KMS-11 (cell line): ENCODE results near the gene RAD9A.

Experiments used
- H2AFZ ChIP-seq: fragments of 200-600 bp; sonication (generic); 2 replicates; pipeline ENCODE4 v1.6.1; 2016; ENCODE audit warnings: antibody characterized with exemption, mixed run types, low read depth
- H3K27ac ChIP-seq: fragments of 200-600 bp; sonication (generic); 2 replicates; pipeline ENCODE4 v1.6.1; 2016; ENCODE audit warnings: mild to moderate bottlenecking, mixed run types
- H3K27me3 ChIP-seq: fragments of 200-600 bp; sonication (generic); 2 replicates; pipeline ENCODE4 v1.6.1; 2017; ENCODE audit warnings: mild to moderate bottlenecking, low read depth, mixed run types, moderate library complexity; ENCODE audit not compliant: insufficient read depth
- H3K36me3 ChIP-seq: fragments of 200-600 bp; sonication (generic); 2 replicates; pipeline ENCODE4 v1.6.1; 2017; ENCODE audit warnings: mild to moderate bottlenecking, mixed run types; ENCODE audit not compliant: insufficient read depth
- H3K4me1 ChIP-seq: fragments of 200-600 bp; sonication (generic); 2 replicates; pipeline ENCODE4 v1.6.1; 2016; ENCODE audit warnings: mild to moderate bottlenecking, low read depth, mixed run types; ENCODE audit not compliant: poor library complexity, severe bottlenecking
- H3K4me2 ChIP-seq: fragments of 200-600 bp; sonication (generic); 2 replicates; pipeline ENCODE4 v1.7.0; 2016; ENCODE audit warnings: mild to moderate bottlenecking, mixed run types
- H3K4me3 ChIP-seq: fragments of 200-600 bp; sonication (generic); IDR thresholded peaks from 2 replicates; pipeline ENCODE4 v1.6.1; 2017; ENCODE audit warnings: low read depth, low read length, mixed read lengths; ENCODE audit not compliant: insufficient read depth
- H3K79me2 ChIP-seq: fragments of 200-600 bp; sonication (generic); 2 replicates; pipeline ENCODE4 v1.6.1; 2016; ENCODE audit warnings: low read depth, mixed run types; ENCODE audit not compliant: insufficient read depth
- H3K9ac ChIP-seq: fragments of 200-600 bp; sonication (generic); 2 replicates; pipeline ENCODE4 v1.6.1; 2016; ENCODE audit warnings: mild to moderate bottlenecking, mixed run types
- H4K20me1 ChIP-seq: fragments of 200-600 bp; sonication (generic); 2 replicates; pipeline ENCODE4 v1.6.1; 2016; ENCODE audit warnings: mild to moderate bottlenecking, mixed run types; ENCODE audit not compliant: insufficient read depth
- TF ChIP-seq, protein P1 (sequence below): fragments of 200-600 bp; sonication (generic); conservative IDR thresholded peaks from 2 replicates; pipeline ENCODE4 v1.6.1; 2017; ENCODE audit warnings: low read depth, mild to moderate bottlenecking, antibody characterized with exemption, low read length, moderate library complexity, mixed read lengths

RAD9A gene

DNA sequence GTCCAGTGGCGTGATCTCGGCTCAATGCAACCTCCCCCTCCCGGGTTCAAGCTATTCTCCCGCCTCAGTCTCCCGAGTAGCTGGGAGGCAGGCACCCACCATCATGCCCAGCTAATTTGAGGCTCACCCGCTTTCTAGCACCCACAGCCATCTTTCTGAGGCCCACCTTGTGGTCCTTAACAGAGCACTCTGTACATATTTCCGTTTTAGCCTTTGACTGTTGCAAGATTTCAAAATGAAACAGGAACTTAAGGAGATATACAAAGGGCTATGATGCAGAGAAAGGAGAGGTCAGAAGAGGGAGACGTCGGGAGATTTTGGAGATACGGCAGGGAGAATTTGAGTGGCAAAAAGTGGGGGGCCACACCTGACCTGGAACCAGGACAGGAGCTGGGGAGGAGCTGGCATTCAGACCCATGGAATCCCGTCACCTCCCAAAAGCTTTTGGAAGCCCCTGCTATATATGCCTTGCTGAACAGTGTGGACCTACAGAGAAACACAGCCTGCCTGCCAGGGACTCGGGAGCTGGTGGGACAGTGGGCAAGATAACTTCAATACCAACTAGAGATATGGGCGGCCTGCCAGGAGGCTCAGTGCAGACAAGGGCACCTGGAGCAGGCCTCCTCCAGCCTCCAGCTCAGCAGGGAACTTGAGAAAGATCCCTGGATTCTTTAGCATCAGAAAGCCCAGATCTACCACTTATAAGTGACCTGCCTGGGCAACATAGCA, 10.4 kb upstream of the RAD9A start:
- Histone ChIP-seq H3K4me2 (no peak overlapping the region), H3K27ac (no peak overlapping the region)

DNA sequence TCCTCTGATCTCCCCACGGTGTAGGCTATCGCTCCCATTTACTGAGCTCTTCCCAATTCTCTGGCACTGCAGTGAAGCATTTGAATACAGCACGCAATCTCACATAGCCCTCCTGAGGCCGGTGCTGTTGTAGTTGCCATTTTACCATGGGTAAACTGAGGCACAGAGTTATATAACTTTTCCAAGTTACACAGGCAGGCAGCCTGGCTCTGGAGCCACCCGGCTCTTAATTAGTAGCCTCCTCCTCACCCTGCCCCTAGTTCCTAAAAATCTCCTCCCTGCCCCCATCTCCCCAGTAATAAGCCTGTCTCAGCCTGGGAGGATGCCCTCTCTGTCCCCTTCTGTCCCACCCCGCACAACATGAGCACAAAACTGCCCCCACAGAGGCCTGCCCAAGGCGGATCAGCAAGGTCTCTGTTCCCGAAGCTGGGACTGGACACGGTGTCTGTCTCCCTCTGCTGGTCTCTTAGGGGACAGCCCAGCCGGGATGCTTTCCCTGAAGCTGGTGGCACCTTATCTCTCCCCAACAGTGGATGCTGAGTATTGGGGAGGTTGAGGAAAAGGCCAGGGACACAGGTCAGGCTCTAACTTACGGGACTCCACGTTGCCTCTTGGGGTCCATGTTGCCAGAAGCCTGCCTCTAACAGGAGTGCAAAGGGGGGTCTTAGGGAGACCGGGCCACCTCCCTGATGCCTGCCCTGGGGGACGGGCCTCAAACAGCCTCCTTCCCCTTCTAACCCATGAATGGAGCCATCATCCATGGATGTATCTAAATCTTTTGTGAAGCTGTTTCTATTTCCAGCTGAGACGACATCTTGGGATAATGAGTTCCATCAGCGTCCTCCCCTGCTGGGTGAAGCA, 9.3 kb upstream of the RAD9A start:
- H3K27ac ChIP-seq: no peak overlapping the region
- no peaks in the 10 kb centered on the region for H3K79me2 ChIP-seq
- peaks cover 4% of the 10 kb centered on the region for H3K4me1 ChIP-seq
- no peaks in the 10 kb centered on the region for H3K36me3 ChIP-seq
- H3K27me3 ChIP-seq: peaks cover 24% of the 10 kb centered on the region
- H4K20me1 ChIP-seq: no peaks in the 10 kb centered on the region
- no peak overlapping the region for H3K4me2 ChIP-seq
- no peak overlapping the region for H3K4me3 ChIP-seq
- no peak overlapping the region for H3K9ac ChIP-seq
- no peak overlapping the region; the same call in 1 of the 2 replicates for H2AFZ ChIP-seq
- TF ChIP-seq, protein P1, sequence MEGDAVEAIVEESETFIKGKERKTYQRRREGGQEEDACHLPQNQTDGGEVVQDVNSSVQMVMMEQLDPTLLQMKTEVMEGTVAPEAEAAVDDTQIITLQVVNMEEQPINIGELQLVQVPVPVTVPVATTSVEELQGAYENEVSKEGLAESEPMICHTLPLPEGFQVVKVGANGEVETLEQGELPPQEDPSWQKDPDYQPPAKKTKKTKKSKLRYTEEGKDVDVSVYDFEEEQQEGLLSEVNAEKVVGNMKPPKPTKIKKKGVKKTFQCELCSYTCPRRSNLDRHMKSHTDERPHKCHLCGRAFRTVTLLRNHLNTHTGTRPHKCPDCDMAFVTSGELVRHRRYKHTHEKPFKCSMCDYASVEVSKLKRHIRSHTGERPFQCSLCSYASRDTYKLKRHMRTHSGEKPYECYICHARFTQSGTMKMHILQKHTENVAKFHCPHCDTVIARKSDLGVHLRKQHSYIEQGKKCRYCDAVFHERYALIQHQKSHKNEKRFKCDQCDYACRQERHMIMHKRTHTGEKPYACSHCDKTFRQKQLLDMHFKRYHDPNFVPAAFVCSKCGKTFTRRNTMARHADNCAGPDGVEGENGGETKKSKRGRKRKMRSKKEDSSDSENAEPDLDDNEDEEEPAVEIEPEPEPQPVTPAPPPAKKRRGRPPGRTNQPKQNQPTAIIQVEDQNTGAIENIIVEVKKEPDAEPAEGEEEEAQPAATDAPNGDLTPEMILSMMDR: peak; percentile 85

More for the DNA sequence above, 10.4 kb upstream of the RAD9A start:
- Histone ChIP-seq H3K4me3 (no peak overlapping the region), H3K4me1 (peaks cover 4% of the 10 kb centered on the region), H4K20me1 (no peaks in the 10 kb centered on the region), H3K36me3 (no peaks in the 10 kb centered on the region), H3K27me3 (peaks cover 35% of the 10 kb centered on the region), H2AFZ (no peak overlapping the region), H3K9ac (no peak overlapping the region), H3K79me2 (no peaks in the 10 kb centered on the region)
- TF ChIP-seq, protein P1: no peak

DNA sequence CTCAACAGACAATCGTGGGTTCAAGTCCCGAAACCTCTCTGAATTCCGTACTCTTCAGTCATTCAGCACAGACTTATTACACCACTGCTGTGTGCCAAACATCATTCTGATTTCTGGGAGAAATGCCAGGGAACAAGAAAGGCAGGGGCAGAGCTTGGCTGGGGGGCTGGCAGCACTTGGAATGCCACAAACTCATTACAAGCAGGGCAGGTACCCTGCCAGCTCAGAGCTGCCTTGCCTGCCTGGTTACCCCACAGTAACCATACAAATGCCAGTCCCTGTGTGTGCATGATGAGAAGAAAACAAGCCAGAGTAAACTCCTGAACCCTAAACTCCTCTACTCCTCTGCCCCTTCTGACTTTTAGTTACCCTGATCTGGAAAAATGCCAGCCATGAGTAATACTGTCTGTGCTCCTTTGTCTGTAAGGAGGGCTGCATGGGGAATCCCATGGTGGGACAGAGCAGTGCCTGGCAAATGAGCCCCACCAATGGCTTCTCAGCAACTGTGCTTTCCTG, 6.9 kb upstream of the RAD9A start:
- H3K4me1 ChIP-seq: peaks cover 4% of the 10 kb centered on the region

DNA sequence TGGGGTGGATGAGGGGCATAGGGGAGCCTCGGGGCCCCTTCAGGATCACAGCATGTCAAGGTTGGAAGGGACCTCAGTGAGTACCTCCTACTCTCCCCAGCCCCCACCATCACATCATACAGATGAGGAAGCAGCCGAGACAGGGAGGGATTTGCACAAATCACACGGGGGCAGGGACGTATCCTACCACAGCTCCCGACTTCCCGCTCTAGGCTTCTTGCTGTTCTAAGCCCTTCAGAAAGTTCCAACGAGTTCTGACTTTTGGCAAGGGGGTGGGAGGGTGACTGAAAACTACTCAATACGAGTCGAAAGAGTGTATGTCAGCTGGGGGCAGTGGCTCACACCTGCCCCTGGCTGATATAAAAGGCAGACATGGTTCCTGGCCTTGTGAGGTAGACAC, 4.7 kb upstream of the RAD9A start:
- no peak overlapping the region for H3K4me3 ChIP-seq
- H3K27ac ChIP-seq: no peak overlapping the region
- no peaks in the 10 kb centered on the region; the same call in 1 of the 2 replicates for H3K79me2 ChIP-seq
- peaks cover 19% of the 10 kb centered on the region for H3K27me3 ChIP-seq
- no peak overlapping the region for H2AFZ ChIP-seq
- peaks cover 8% of the 10 kb centered on the region for H3K4me1 ChIP-seq
- TF ChIP-seq, protein P1: no peak
- no peak overlapping the region for H3K4me2 ChIP-seq
- H3K9ac ChIP-seq: no peak overlapping the region
- no peaks in the 10 kb centered on the region for H3K36me3 ChIP-seq
- no peaks in the 10 kb centered on the region for H4K20me1 ChIP-seq

More for the DNA sequence above, 6.9 kb upstream of the RAD9A start:
- Histone ChIP-seq H3K27me3 (peaks cover 22% of the 10 kb centered on the region), H3K4me2 (no peak overlapping the region), H3K27ac (no peak overlapping the region), H3K79me2 (no peaks in the 10 kb centered on the region), H3K4me3 (no peak overlapping the region), H3K36me3 (no peaks in the 10 kb centered on the region), H4K20me1 (no peaks in the 10 kb centered on the region), H3K9ac (no peak overlapping the region), H2AFZ (no peak overlapping the region)
- TF ChIP-seq, protein P1: no peak
